HepG2 (cell line): ENCODE measurements around the gene LYSET. TPM values are rescaled to one million over a fixed set of nuclear protein-coding genes. Genes with fewer than 3 reads are reported as not detected.

Experiments
- ARID2 ChIP-seq: sonication (generic); formaldehyde crosslinking; IDR thresholded peaks from 2 replicates; pipeline ENCODE4 v1.8.1; 2022; ENCODE audit warnings: mild to moderate bottlenecking, missing genetic modification reagents, borderline replicate concordance
- ATF3 ChIP-seq: sonication (generic); formaldehyde crosslinking; IDR thresholded peaks from 2 replicates; pipeline ENCODE4 v1.4.0; 2020; ENCODE audit warnings: missing genetic modification reagents
- BHLHE40 ChIP-seq: IDR thresholded peaks from 2 replicates; pipeline ENCODE4 v1.6.1; 2011; ENCODE audit warnings: low read length, improper control_type of control experiment
- CSRNP1 ChIP-seq: sonication (generic); formaldehyde crosslinking; IDR thresholded peaks from 2 replicates; pipeline ENCODE4 v1.8.1; 2023; ENCODE audit warnings: mild to moderate bottlenecking, missing genetic modification reagents
- CSRNP2 ChIP-seq: sonication (generic); formaldehyde crosslinking; conservative IDR thresholded peaks from 2 replicates; pipeline ENCODE4 v1.8.0; 2022; ENCODE audit warnings: low read depth, missing genetic modification reagents
- ELF4 ChIP-seq: sonication (generic); formaldehyde crosslinking; IDR thresholded peaks from 2 replicates; pipeline ENCODE4 v1.5.0; 2020; ENCODE audit warnings: missing genetic modification reagents, mild to moderate bottlenecking, moderate library complexity, borderline replicate concordance
- HOMEZ ChIP-seq: IDR thresholded peaks from 2 replicates; pipeline ENCODE4 v1.6.1; 2016; ENCODE audit warnings: low read depth
- JUNB ChIP-seq: sonication (generic); formaldehyde crosslinking; IDR thresholded peaks from 2 replicates; pipeline ENCODE4 v1.8.0; 2022; ENCODE audit warnings: missing genetic modification reagents, mild to moderate bottlenecking, borderline replicate concordance
- MAF1 ChIP-seq: sonication (generic); formaldehyde crosslinking; IDR thresholded peaks from 2 replicates; pipeline ENCODE4 v1.5.0; 2020; ENCODE audit warnings: missing genetic modification reagents, borderline replicate concordance
- MEIS2 ChIP-seq: sonication (generic); formaldehyde crosslinking; IDR thresholded peaks from 2 replicates; pipeline ENCODE4 v1.9.0; 2021; ENCODE audit warnings: mild to moderate bottlenecking, missing genetic modification reagents
- NFE2L2 ChIP-seq: fragments of 150-350 bp; IDR thresholded peaks from 2 replicates; pipeline ENCODE4 v1.6.1; 2014; ENCODE audit warnings: low read length
- POLR2A ChIP-seq, 2 experiments: IDR thresholded peaks; 2 replicates each; pipeline ENCODE4 v1.6.1; 2011; ENCODE audit warnings: low read depth in 2 of 2, low read length in 2 of 2, mild to moderate bottlenecking in 1 of 2, moderate library complexity in 1 of 2; ENCODE audit not compliant: insufficient read depth in 1 of 2
- SIX4 ChIP-seq: sonication (generic); formaldehyde crosslinking; IDR thresholded peaks from 2 replicates; pipeline ENCODE4 v1.4.0; 2020; ENCODE audit warnings: missing genetic modification reagents
- SSRP1 ChIP-seq: IDR thresholded peaks from 2 replicates; pipeline ENCODE4 v1.6.1; 2016; ENCODE audit warnings: control low read depth
- ZFP36 ChIP-seq: fragments of 150-350 bp; IDR thresholded peaks from 2 replicates; pipeline ENCODE4 v1.6.1; 2018; ENCODE audit warnings: borderline replicate concordance, low read length, low read depth; ENCODE audit not compliant: partially characterized antibody
- ZNF292 ChIP-seq: sonication (generic); formaldehyde crosslinking; IDR thresholded peaks from 2 replicates; pipeline ENCODE4 v1.8.1; 2022; ENCODE audit warnings: mild to moderate bottlenecking, low read depth, missing genetic modification reagents, borderline replicate concordance
- ZNF331 ChIP-seq: sonication (generic); formaldehyde crosslinking; IDR thresholded peaks from 2 replicates; pipeline ENCODE4 v1.4.0; 2020; ENCODE audit warnings: missing genetic modification reagents
- ZNF354B ChIP-seq: sonication (generic); formaldehyde crosslinking; IDR thresholded peaks from 2 replicates; pipeline ENCODE4 v1.8.0; 2022; ENCODE audit warnings: mild to moderate bottlenecking, missing genetic modification reagents
- ZNF367 ChIP-seq: sonication (generic); formaldehyde crosslinking; IDR thresholded peaks from 2 replicates; pipeline ENCODE4 v1.4.0; 2020; ENCODE audit warnings: missing genetic modification reagents, borderline replicate concordance
- ZNF724P ChIP-seq: sonication (generic); formaldehyde crosslinking; IDR thresholded peaks from 2 replicates; pipeline ENCODE4 v1.8.0; 2022; ENCODE audit warnings: missing genetic modification reagents, borderline replicate concordance
- ZNF749 ChIP-seq: sonication (generic); formaldehyde crosslinking; IDR thresholded peaks from 2 replicates; pipeline ENCODE4 v1.8.0; 2022; ENCODE audit warnings: mild to moderate bottlenecking, missing genetic modification reagents, moderate library complexity, borderline replicate concordance
- ZXDC ChIP-seq: sonication (generic); formaldehyde crosslinking; IDR thresholded peaks from 2 replicates; pipeline ENCODE4 v1.5.0; 2020; ENCODE audit warnings: mild to moderate bottlenecking, missing genetic modification reagents
- polyA plus RNA-seq, 8 experiments: library from polyadenylated mRNA; depleted of rRNA in 3 of 8; stranded (reverse) in 7 of 8; unstranded in 1 of 8; fragments of >200 nt; fragmentation: Illumina TruSeq in 4 of 8; extraction: Trizol in 4 of 8; gene quantifications; 2 replicates each; pipeline versions ENCODE4 v1.2.1 to v1.2.3, GENCODE V29; 2011 to 2016; ENCODE audit warnings: low read depth in 4 of 8, missing spikeins in 1 of 8, mixed read lengths in 1 of 8; ENCODE audit not compliant: insufficient read depth in 1 of 8
- total RNA-seq, 5 experiments: library from RNA; depleted of rRNA; stranded (reverse); fragments of >200 nt; fragmentation: Illumina TruSeq; extraction: Trizol; gene quantifications; 2 replicates each; pipeline ENCODE4 v1.2.3, GENCODE V29; 2016; ENCODE audit warnings: low read depth in 1 of 5

Gene LYSET
- total and polyA plus RNA-seq, 2 of the 13 experiments (the other 11 are each of a cell fraction or from before 2014, with no cell fraction given), result 19.1 to 36.6 TPM

- TF ChIP-seq ZNF331 (no peak), ATF3 (no peak), ZNF367 (CRISPR knock-in tag) (no peak), ZFP36 (no peak), JUNB (CRISPR knock-in tag) (no peak), ARID2 (CRISPR knock-in tag) (no peak), ZNF724P (CRISPR knock-in tag) (no peak), SIX4 (CRISPR knock-in tag) (no peak), HOMEZ (CRISPR knock-in tag) (no peak), ZNF749 (CRISPR knock-in tag) (no peak), MEIS2 (CRISPR knock-in tag) (0 out of 2 replicates have a peak, but pooled peaks have one; percentile 62), ZXDC (CRISPR knock-in tag) (no peak), MAF1 (no peak), CSRNP1 (CRISPR knock-in tag) (no peak), ZNF354B (CRISPR knock-in tag) (no peak), ELF4 (CRISPR knock-in tag) (no peak), ZNF292 (CRISPR knock-in tag) (no peak), NFE2L2 (no peak), CSRNP2 (CRISPR knock-in tag) (no peak), BHLHE40 (no peak), POLR2A (IDR thresholded peaks at IDR 0.05; ENCODE audit: insufficient read depth in 1 of 2, low read depth in 2 of 2, low read length in 2 of 2) (no peak), SSRP1 (CRISPR knock-in tag) (no peak)
These were observed 34.6 kb upstream of the LYSET start (continued) for GRCh38 chr14:93150227-93151208.
